ENCODE measurements around the gene FAM184B.

FAM184B gene

DNA sequence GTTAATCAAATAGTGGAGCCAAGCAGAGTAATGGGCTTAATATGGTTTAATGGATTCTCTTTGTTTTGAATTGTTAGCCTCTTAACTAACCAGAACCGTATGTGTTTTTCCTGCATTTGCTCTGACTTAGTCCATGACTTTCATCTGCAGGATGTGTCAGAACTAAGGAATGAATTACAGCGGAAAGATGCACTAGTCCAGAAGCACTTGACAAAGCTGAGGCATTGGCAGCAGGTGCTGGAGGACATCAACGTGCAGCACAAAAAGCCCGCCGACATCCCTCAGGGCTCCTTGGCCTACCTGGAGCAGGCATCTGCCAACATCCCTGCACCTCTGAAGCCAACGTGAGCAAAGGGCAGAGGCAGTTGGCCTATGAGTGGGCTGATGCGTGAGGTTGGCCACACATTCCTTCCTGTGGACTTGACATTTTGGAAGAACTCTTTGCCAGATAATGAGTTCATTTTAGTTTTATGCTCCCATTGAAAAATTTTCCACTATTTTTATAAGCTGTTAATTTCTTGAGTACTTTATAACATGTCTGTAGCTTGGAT lies 157.9 kb downstream of the FAM184B start:
- no peak for DNase-seq

DNA sequence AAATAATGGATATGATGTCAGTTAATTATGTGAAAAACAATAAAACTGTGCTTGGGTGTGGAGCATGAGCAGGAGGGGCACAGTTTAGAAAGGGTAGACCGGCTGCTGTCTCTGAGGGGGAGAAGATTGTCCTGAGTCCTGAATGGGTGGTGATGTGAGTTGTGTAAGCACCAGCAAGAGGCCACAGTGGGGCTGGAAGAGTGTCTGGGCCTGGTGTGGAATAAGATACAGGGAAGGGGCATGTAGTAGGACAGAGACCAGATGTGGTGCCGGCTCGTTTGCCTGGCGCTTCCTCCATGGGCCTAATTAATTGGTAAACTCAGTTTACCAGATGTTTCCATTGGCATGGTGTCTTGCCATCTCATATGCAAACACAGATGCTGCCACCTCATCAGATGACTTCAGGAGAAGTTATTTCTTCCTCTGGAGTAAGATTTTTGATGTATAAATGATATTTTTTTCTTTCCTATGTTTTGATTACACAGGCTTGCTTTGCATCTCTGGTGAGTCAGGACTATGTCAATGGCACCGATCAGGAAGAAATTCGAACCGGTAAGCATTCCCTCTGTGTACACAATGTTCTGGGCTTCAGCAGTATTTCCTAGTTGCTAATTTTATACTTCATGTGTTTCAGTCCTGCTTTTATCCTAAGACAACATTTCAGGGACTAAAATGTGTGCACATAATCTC lies 161.9 kb downstream of the FAM184B start:
- no peak for DNase-seq

DNA sequence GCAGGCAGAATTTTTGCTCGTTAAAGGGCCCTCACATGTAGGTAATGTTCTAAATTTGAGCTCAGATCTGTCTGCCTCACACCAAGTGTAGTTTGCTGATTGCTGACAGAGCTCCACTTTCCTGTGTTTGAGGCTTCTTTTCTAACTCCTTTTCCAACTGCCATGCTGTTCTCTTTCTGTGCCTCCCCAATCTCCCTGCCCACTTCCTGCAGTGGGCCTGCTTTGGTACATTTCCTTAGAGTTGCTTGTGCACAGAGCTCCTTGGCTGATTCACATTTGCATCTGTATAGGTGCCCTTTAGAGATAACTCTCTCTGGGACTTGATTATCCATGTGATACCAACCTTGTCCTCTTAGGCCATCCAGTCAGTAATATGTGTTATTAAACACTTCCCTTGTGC lies 162.5 kb downstream of the FAM184B start:
- no peak for DNase-seq

DNA sequence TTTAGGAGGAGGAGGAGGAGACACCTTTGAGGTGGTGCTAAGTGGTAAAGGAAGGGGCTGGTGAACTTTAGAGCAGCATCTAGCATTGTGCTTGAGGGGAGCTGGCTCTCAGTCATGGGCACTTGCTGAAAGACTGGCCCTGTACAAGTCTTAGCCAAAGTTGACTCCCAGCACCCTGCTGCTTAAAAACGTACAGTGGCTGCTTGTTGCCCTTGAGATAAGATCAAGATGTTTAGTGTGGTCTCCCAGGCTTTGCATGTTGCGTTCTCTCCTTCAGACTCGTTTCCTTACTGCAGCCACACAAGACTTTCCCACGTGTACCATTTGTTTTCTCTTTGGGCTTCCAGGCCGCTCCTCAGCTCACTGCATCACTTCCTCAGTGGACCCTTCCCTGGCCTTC lies 165.1 kb downstream of the FAM184B start:
- DNase-seq, result no peak

DNA sequence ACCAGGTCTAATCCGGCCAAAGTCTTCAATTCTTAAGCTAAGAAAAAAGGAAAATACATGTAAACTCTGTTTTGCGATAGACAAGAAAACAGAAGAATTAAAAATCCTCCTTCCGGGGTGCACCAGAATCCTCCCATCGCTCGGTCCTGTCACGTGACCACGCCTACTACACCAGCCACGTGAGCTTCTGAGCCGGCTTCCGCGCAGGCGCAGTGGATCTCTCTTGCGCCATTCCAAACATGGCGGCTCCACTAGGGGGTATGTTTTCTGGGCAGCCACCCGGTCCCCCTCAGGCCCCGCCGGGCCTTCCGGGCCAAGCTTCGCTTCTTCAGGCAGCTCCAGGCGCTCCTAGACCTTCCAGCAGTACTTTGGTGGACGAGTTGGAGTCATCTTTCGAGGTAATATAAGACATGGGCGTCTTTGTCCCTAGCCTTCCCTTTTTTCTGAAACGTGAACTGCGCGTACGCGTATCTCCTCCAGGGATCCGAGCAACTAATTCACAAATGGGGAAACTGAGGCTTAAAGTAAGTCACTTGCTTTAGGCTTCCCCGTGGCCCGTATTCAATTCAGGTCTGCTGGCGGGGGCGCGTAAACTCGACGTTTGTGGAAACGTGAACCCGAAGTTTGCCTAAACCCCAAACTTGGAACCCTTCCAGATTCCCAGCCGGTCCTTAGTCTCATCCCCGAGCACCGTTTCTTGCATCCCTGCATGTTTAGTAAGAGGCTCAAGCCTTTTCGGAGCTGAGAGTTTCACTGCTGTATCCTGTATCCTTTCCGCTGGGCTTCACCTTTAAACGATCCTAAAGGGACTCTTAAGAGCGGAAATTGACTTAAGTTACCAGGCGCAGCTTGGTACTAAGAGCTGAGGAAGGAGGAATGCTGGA lies 166.8 kb downstream of the FAM184B start, which contains the start of gene MED28:
TSS of gene MED28 (plus strand) at position 226 of the 884 bp plus-strand sequence. CDS start at position 240, 14 bp downstream.
- DNase-seq, result peak; percentile 92

DNA sequence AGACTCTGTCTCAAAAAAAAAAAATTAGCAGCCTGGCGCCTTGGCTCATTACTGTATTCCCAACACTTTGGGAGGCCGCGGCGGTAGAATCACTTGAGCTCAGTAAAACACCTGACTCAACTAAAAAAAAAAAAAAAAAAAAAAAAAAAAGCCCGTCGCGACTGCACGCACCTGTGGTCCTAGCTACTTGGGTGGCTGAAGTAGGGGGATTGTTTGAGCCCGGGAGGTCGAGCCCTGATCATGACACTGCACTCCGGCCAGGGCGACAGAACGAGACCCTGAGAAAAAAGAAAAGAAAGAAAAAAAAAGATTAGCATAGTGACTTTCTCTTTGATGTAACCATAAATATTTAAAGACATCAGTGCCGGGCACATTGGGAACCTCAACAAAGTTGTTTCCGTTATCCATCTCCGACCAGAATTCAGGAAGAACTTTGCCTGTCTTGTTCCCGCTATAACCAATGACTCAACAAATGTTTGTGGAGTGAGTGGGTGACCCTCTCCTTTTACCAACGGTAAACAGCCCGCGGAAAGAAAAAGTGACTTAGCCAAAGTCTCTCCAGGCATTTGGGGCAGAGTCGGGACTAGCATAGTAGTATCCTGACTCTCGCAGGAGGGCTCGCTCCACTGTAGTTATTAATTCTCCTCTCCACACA lies 167.5 kb downstream of the FAM184B start:
- DNase-seq, result no peak

DNA sequence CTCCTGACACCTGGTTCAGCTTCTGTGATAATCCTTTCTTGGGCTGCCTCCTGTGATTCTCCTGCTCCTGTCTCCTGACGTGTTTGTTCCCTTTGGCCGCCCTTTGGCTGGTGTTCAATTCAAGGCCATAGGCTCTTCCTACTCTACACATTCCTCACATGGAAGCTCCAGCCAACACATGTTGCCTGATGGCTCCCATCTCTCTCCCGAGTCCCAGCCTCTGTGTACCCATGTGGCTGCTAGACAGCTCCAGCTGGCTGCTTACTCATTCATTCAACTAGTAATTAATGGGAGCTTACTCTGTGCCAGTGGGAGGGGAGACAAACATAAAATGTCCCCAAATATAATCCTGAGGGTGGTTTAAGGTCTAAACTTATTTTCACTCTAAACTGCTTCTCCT lies 176.2 kb downstream of the FAM184B start:
- DNase-seq, result no peak

DNA sequence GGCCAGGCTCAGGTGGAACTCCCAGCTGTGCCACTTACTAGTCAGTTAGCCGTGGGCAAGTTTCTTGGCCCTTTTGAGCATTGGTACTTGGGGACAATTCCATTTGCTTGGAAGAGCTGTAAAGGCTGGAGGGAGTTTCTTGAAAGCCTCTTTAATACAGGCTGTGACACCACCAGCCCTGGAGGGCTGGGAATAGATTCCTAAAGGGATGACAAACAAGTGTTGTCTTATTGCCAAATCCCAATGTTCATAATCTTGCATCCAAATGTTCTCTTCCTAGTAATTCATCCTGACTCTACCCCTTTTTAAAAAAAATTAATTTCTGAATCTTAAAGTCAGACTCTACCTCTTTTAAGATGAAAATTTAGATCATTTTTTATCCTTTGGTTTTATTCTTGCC lies 181.6 kb downstream of the FAM184B start:
- no peak for DNase-seq

DNA sequence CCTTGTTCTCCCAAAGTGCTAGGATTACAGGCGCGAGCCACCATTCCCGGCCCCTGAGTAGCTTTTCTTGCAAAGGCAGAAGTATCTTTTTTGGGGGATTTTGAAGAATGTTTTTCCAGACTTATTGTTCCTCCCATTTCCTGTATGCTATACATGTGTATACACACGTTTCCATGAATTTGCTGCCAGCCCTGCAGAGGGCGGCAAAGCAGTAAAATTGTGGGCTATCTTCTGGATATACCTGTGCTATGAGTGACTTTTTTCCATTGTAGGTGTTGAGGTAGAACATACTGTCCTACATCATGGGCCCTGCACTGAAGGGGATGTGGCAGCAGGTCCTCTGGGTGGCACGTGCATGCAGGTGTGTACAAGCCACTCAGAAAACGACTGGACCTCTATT lies 183.9 kb downstream of the FAM184B start:
- no peak for DNase-seq

DNA sequence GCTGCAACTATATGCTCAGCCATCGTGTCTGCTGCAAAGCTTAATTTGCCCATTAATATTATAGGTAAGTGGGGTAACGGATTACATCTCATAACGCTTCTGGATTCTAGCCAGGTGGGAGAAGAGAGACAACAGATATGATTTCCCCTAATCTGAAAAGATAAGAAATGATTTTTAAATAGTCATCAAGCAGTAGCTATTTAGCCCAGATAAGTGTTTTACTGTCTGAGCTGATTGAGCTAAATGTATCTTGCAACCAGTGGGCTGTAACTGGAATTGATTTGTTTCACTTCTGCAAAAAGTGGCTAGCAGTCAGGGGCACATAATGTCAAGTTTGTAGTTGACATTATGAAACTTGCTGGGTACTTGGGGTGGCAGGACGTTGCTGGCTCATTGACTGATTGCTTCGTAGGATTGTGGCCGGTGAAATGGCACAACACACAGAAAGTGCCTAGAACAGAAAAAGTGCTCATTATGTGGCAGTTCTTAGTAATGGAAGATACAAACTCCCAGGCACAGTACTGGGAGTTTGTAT lies 185.9 kb downstream of the FAM184B start:
- peak; percentile 96 for DNase-seq

DNA sequence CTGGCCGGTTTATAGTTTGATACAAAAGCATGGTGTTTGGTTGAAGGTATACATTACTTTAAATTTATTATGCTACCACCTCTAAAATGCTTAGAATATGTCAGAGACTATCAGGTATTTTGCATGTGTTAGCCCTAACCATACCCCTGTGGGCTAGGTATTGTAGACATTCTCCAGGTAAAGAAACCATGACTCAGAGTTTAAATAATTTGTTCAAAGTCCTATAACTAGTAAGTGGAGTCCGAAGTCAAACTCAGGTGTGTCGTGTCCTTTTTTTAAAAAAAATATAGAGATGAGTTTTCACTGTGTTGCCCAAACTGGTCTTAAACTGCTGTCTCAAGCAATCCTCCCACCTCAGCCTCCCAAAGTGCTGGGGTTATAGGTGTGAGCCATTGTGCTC lies 192.1 kb downstream of the FAM184B start:
- no peak for DNase-seq

DNA sequence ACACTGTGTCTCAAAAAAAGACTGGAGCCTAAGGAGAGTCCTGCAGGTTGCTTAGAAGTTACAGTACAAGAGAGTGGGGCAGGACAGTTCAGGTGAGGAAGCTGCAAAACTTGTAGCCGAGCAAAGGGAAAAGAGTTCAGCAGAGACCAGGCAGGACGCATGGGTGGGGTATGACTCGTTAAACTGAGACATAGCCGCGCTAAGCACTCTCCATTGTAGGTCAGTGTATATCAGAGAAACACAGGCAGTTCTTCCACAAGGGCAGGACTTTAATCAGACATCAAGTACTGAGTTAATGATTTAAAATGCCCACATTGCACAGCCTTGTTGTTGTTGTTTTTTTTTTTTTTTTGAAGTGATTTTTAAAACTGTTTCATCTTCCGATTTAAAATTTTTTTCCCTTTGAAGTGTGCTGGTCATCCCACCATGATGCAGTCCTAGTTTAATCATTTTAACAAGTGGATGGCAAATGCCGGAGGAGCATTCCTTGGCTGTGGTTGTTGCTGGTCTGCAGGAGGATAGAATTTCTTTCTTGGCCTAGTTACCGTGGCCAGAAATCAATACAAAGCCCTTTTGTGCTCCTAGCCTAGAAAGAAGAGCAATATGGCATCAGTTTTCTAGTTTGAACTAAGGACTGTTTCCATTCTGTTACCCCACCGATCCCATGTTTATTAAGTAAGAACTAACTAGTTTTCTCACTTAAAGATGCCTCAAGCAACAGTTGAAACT lies 194.2 kb downstream of the FAM184B start:
- DNase-seq, result no peak

DNA sequence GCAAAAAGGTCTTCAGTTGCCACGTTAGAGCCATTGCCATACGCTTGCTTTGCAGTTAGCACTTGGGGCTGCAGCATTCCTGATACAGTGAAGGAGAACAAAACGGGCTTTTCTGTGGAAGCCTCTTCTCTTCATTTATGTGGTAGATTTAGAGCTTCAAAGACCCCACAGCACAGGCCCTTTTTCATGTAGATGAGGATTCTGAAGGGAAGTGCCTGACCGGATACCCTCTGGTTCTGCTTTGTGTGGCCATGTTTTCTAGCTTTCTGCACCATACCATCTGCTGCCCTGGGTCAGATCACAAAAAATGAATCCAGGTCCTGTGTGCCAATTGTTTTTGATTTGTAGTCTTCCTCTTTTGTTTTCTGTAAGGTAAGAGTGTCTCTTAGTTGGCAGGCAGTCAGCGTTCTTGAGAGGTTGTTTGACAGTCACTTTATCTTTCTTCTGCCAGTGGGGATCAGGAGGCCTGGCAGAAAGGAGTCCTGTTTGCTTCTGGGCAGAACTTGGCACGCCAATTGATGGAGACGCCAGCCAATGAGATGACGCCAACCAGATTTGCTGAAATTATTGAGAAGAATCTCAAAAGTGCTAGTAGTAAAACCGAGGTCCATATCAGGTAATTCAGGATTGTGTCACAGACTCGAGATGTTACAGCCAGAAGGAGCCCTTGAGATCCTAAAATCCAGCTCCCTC lies 196.8 kb downstream of the FAM184B start:
- DNase-seq, result no peak

DNA sequence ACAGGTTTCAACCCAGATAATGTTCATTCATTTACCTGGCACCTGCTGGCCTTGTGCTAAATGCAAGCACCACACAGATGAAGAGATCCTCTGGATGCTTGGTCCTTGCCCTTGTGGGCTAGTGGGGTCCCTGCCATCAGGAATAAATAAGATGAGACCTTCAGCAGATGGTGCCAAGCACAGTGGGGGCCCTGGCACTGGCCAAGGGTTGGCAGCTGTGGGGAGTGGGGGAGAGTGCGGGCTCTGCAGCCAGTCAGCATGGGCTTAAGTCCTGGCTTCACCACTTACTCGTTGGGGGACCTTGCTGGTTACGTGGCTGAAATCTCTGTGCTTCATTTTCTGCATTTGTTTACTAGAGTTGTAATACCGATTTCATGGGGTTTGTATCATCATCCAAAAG lies 197.5 kb downstream of the FAM184B start:
- DNase-seq, result no peak

DNA sequence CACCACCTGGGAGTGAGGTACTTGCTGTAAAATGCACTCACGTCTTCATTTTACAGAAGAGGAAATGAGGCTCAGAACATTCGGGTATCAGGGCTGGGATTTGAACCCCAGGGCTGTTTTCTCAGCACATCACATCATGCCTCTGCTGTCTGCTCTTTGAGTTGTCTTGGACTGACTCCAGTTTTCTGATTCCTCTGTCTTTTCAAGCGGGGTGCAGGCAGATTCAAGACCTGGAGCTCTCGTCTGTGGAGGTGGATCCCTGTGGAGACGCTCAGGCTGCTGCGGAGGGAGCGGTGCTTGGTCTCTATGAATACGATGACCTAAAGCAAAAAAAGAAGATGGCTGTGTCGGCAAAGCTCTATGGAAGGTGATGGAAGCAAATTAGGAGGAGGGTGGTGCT lies 198.1 kb downstream of the FAM184B start:
- DNase-seq, result no peak

DNA sequence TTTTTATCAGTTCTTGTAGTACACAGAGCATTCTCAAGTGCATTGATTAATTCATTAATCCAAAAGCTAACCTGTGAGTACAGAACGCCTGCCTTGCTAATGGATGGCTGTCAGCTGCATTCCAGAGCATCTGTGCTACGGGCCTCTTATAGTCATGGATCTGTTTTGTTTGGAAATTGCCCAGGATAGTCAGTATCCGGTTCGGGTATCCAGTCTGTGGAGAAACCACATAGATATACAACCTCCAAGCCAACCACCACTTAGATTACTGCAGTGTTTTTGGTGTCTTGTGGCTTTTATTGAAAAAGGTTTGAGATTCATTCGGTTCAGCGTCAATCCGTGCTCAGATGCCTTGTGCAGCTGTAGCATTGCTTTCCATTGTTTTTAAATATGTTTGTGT lies 200.5 kb downstream of the FAM184B start:
- DNase-seq, result no peak

Measured in MV-4-11 (cell line).